ENCODE results near the gene G6PC1.

G6PC1 gene

DNA sequence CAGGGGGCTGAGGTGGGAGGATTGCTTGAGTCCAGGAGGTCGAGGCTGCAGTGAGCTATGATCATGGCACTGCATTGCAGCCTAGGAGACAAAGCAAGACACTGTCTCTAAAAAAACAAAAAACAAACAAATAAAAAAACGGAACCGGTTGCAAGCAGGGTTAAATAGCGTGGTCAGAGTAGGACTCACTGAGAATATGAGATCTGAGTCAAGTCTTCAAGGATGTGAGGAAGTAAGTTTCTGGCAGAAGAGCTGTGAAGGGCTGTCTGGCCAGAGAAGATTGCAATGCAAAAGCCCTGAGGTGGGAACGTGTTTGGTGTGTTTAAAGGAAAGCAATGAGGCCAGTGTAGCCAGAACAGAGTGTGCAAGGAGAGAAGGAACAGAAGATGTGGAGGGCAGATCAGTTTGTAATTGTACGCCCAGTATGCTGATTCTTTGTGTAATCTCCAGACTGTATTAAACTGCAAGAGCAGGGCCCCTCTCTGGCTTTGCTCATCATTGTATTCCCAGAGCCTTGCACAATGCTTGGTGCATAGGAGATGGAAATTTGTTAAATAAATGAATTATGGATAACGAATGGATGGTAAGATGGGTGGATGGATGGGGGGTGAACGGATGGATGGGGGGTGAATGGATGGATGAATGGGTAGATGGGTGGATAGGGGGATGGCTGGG is 6.3 kb downstream of the G6PC1 start:
- TF ChIP-seq, protein P1, sequence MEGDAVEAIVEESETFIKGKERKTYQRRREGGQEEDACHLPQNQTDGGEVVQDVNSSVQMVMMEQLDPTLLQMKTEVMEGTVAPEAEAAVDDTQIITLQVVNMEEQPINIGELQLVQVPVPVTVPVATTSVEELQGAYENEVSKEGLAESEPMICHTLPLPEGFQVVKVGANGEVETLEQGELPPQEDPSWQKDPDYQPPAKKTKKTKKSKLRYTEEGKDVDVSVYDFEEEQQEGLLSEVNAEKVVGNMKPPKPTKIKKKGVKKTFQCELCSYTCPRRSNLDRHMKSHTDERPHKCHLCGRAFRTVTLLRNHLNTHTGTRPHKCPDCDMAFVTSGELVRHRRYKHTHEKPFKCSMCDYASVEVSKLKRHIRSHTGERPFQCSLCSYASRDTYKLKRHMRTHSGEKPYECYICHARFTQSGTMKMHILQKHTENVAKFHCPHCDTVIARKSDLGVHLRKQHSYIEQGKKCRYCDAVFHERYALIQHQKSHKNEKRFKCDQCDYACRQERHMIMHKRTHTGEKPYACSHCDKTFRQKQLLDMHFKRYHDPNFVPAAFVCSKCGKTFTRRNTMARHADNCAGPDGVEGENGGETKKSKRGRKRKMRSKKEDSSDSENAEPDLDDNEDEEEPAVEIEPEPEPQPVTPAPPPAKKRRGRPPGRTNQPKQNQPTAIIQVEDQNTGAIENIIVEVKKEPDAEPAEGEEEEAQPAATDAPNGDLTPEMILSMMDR (IDR thresholded peaks at IDR 0.05; ENCODE audit: borderline replicate concordance, extremely low read depth, low read length, poor library complexity, severe bottlenecking) = no peak
- no peak for TF ChIP-seq EZH2 (IDR thresholded peaks at IDR 0.05; ENCODE audit: borderline replicate concordance, low read depth, low read length, severe bottlenecking)
- Histone ChIP-seq H4K20me1 (ENCODE audit: insufficient read depth, low read length) (no peaks in the 10 kb centered on the region), H3K27me3 (ENCODE audit: insufficient read depth, low read length, poor library complexity) (peaks cover 12% of the 10 kb centered on the region), H3K4me2 (ENCODE audit: insufficient read depth, low read length) (no peak overlapping the region), H3K36me3 (ENCODE audit: insufficient read depth, low read length) (no peaks in the 10 kb centered on the region), H2AFZ (ENCODE audit: low read depth, low read length) (no peak overlapping the region), H3K79me2 (ENCODE audit: insufficient read depth, low read length) (no peaks in the 10 kb centered on the region), H3K9ac (ENCODE audit: low read depth, low read length) (no peak overlapping the region), H3K4me3 (ENCODE audit: low read depth in 1 of 2, low read length in 2 of 2) (no peak overlapping the region), H3K9me3 (ENCODE audit: insufficient read depth, low read length, severe bottlenecking) (no peaks in the 10 kb centered on the region), H3K4me1 (ENCODE audit: insufficient read depth, low read length) (no peaks in the 10 kb centered on the region), H3K27ac (ENCODE audit: low read length) (no peak overlapping the region)
- ATAC-seq (ENCODE audit: insufficient read depth, low read depth) = no peak
- DNase-seq = no peak

DNA sequence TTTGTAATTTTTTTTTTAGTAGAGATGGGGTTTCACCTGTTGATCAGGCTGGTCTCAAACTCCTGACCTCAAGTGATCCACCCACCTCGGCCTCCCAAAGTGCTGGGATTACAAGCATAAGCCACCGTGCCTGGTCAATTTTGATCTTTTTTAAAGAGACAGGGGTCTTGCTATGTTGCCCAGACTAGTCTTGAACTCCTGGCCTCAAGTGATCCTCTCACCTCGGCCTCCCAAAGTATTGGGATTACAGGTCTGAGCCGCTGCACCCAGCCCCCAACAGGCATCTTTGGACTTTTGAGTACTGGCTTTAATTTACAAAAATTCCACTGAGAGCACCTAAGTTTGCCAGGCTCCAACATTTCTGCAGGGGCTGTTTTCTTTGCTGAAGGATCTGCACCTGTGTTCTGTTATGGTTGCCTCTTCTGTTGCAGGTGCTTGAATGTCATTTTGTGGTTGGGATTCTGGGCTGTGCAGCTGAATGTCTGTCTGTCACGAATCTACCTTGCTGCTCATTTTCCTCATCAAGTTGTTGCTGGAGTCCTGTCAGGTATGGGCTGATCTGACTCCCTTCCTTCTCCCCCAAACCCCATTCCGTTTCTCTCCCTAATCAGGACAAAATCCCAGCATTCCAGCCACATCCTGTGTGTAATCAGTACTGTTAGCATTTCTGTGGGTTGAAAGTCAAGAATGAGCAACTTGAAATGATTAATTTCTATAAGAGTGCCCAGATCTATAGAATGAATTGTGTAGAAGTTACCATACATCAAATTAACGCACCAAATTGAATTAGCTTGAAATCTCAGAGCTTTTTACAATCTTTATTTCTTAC is 8.5 kb downstream of the G6PC1 start:
- Histone ChIP-seq H3K9me3 (ENCODE audit: insufficient read depth, low read length, severe bottlenecking) (no peaks in the 10 kb centered on the region), H3K27ac (ENCODE audit: low read length) (no peak overlapping the region), H3K79me2 (ENCODE audit: insufficient read depth, low read length) (no peaks in the 10 kb centered on the region), H3K4me3 (ENCODE audit: low read depth in 1 of 2, low read length in 2 of 2) (no peak overlapping the region), H3K36me3 (ENCODE audit: insufficient read depth, low read length) (no peaks in the 10 kb centered on the region), H3K9ac (ENCODE audit: low read depth, low read length) (no peak overlapping the region), H3K4me1 (ENCODE audit: insufficient read depth, low read length) (no peaks in the 10 kb centered on the region), H3K4me2 (ENCODE audit: insufficient read depth, low read length) (no peak overlapping the region), H2AFZ (ENCODE audit: low read depth, low read length) (no peak overlapping the region), H3K27me3 (ENCODE audit: insufficient read depth, low read length, poor library complexity) (peaks cover 12% of the 10 kb centered on the region), H4K20me1 (ENCODE audit: insufficient read depth, low read length) (no peaks in the 10 kb centered on the region)
- ATAC-seq (ENCODE audit: insufficient read depth, low read depth) (no peak), DNase-seq (no peak)
- TF ChIP-seq, protein P1 (IDR thresholded peaks at IDR 0.05; ENCODE audit: borderline replicate concordance, extremely low read depth, low read length, poor library complexity, severe bottlenecking) = no peak
- no peak for TF ChIP-seq EZH2 (IDR thresholded peaks at IDR 0.05; ENCODE audit: borderline replicate concordance, low read depth, low read length, severe bottlenecking)

DNA sequence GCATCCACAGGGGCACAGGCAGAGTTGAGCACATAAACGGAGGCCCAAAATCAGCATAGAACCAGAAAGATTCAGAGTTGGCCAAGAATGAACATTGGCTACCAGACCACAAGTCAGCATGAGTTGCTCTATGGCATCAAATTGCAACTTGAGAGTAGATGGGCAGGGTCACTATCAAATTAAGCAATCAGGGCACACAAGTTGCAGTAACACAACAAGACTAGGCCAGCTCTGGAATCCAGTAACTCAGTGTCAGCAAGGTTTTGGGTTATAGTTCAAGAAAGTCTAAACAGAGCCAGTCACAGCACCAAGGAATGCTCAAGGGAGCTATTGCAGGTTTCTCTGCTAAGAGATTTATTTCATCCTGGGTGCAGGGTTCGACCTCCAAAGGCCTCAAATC is 12.9 kb downstream of the G6PC1 start:
- Histone ChIP-seq H3K4me3 (ENCODE audit: low read depth in 1 of 2, low read length in 2 of 2) (no peak overlapping the region), H3K9me3 (ENCODE audit: insufficient read depth, low read length, severe bottlenecking) (no peaks in the 10 kb centered on the region), H3K36me3 (ENCODE audit: insufficient read depth, low read length) (no peaks in the 10 kb centered on the region), H3K4me2 (ENCODE audit: insufficient read depth, low read length) (no peak overlapping the region), H3K27ac (ENCODE audit: low read length) (no peak overlapping the region), H2AFZ (ENCODE audit: low read depth, low read length) (no peak overlapping the region), H3K4me1 (ENCODE audit: insufficient read depth, low read length) (no peaks in the 10 kb centered on the region), H3K79me2 (ENCODE audit: insufficient read depth, low read length) (no peaks in the 10 kb centered on the region), H3K9ac (ENCODE audit: low read depth, low read length) (no peak overlapping the region), H4K20me1 (ENCODE audit: insufficient read depth, low read length) (no peaks in the 10 kb centered on the region), H3K27me3 (ENCODE audit: insufficient read depth, low read length, poor library complexity) (peaks cover 5% of the 10 kb centered on the region)
- no peak for TF ChIP-seq EZH2 (IDR thresholded peaks at IDR 0.05; ENCODE audit: borderline replicate concordance, low read depth, low read length, severe bottlenecking)
- TF ChIP-seq, protein P1 (IDR thresholded peaks at IDR 0.05; ENCODE audit: borderline replicate concordance, extremely low read depth, low read length, poor library complexity, severe bottlenecking) = no peak
- DNase-seq = no peak
- no peak for ATAC-seq (ENCODE audit: insufficient read depth, low read depth)

Data from DND-41 (cell line).